Amniotic epithelial cell (primary cell): ENCODE data around the gene PTPRN2.

Source experiments
- DNase-seq: peaks from one replicate; pipeline ENCODE4 v3.0.0-alpha.2; 2010; ENCODE audit warnings: low read depth

The PTPRN2 gene

GRCh38 chr7:157560258-157560654 is 1027.4 kb downstream of the PTPRN2 start:
- DNase-seq = no peak

GRCh38 chr7:157559596-157560257 is 1027.9 kb downstream of the PTPRN2 start:
- DNase-seq = no peak

GRCh38 chr7:157558875-157559595 is 1028.6 kb downstream of the PTPRN2 start:
- no peak for DNase-seq

- DNase-seq = no peak
These were observed 1029.1 kb downstream of the PTPRN2 start for GRCh38 chr7:157558516-157558874.

GRCh38 chr7:157558061-157558460 is 1029.6 kb downstream of the PTPRN2 start:
- DNase-seq = no peak

GRCh38 chr7:157557263-157557662 is 1030.4 kb downstream of the PTPRN2 start:
- DNase-seq = no peak

GRCh38 chr7:157556642-157556944 is 1031.0 kb downstream of the PTPRN2 start:
- DNase-seq = no peak

GRCh38 chr7:157555944-157556641 is 1031.5 kb downstream of the PTPRN2 start:
- no peak for DNase-seq

- DNase-seq = no peak
These were observed 1032.3 kb downstream of the PTPRN2 start for GRCh38 chr7:157555313-157555712.

- no peak for DNase-seq
These were observed 1033.0 kb downstream of the PTPRN2 start for GRCh38 chr7:157554393-157555238.

GRCh38 chr7:157553256-157553655 is 1034.4 kb downstream of the PTPRN2 start:
- DNase-seq = no peak

- DNase-seq = no peak
These were observed 1035.2 kb downstream of the PTPRN2 start for GRCh38 chr7:157552295-157552993.

- no peak for DNase-seq
These were observed 1036.1 kb downstream of the PTPRN2 start for GRCh38 chr7:157551325-157552070.

GRCh38 chr7:157550300-157551275 is 1037.0 kb downstream of the PTPRN2 start:
- DNase-seq = no peak

GRCh38 chr7:157549612-157550299 is 1037.9 kb downstream of the PTPRN2 start:
- DNase-seq = no peak

GRCh38 chr7:157548691-157549303 is 1038.8 kb downstream of the PTPRN2 start:
- no peak for DNase-seq

GRCh38 chr7:157547611-157548010 is 1040.0 kb downstream of the PTPRN2 start:
- no peak for DNase-seq

- no peak for DNase-seq
These were observed 1040.5 kb downstream of the PTPRN2 start for GRCh38 chr7:157547102-157547501.

- DNase-seq = no peak
These were observed 1042.0 kb downstream of the PTPRN2 start for GRCh38 chr7:157545681-157546060.
